ENCODE data around the gene SCAI.

DNA sequence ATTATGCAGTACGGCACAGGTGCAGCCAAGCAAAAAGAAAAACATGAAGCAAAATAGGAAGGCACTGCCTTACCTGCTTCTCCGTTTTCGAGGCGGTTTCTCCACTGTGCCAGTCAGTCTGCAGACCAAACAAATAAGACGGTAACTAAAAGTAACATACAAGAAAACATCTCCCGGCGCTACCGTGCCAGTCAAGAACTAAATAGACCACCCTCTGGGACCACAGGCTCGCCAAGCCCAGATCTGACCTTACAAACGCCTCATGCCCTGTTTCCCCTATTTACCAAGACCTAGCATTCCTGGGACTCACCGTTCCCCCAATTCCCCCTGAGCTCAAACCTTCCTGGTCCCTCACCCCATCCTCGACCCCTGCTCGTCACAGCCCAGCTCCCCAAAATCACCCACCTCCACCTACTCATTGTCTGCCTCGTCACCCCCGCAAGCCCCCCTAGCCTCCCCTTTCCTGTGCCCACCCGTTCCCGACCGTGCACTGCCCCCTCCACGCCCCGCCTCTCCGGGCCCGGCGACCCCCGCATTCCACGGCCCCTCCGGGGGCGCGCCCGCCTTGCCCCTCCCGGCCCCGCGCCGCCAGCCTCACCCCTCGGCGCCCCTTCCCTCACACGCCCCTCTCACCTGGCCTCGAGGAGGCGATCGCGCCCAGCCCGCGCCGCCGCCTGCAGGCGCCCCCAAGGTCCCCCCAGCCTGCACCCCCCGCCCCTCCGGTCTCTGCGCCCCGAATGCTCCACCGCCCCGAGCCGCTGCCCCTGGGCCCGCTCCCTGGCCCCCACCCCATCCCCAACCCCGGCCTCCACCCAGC is 560 bp downstream of the SCAI start:
- TF ChIP-seq EZH2 (IDR thresholded peaks at IDR 0.05), result no peak
- no peak for TF ChIP-seq POLR2AphosphoS5 (IDR thresholded peaks at IDR 0.05; ENCODE audit: borderline replicate concordance, low read depth, low read length)

Data from SK-N-MC (cell line).